ENCODE results near the gene CTNNA3.

GRCh38 chr10:67622511-67622910 lies 73.5 kb downstream of the CTNNA3 start:
- no peak for TF ChIP-seq CTCF (IDR thresholded peaks at IDR 0.05)
- TF ChIP-seq POLR2A (IDR thresholded peaks at IDR 0.05), result no peak
